Panc1 (cell line): ENCODE measurements around the gene NPAS3. TPM values are rescaled to one million over a fixed set of nuclear protein-coding genes. Genes with fewer than 3 reads are reported as not detected.

Experiments
- ATAC-seq: fragments of 200-7000 bp; cut with Tn5 transposase; 2 replicates; pipeline ENCODE4 v1.9.1; 2020; ENCODE audit warnings: mild to moderate bottlenecking, moderate library complexity
- BruUV-seq: library from RNA; stranded (reverse); fragments of 400-500 nt; replicated peaks from 2 replicates; lab custom pipeline; 2021; lab: Mats Ljungman, UMichigan
- CTCF ChIA-PET: fragments of 300-600 bp; sonication (Branson Sonifier 250); formaldehyde crosslinking; loops from one replicate; lab custom pipeline; 2022; ENCODE audit warnings: antibody characterized with exemption; lab: Charles Lee
- POLR2A ChIA-PET: fragments of 300-600 bp; sonication (Branson Sonifier 250); formaldehyde crosslinking; loops from one replicate; lab custom pipeline; 2022; ENCODE audit warnings: antibody characterized with exemption; lab: Charles Lee
- DNase-seq: peaks from one replicate; pipeline ENCODE4 v3.0.0-alpha.2; 2010; ENCODE audit warnings: low read depth, low spot score
- H3K27ac ChIP-seq: 2 replicates; pipeline ENCODE4 v1.5.1; 2011; ENCODE audit warnings: mild to moderate bottlenecking, low read length, inconsistent platforms
- H3K27me3 ChIP-seq: fragments of 200-500 bp; sonication (Bioruptor generic); 2 replicates; pipeline ENCODE4 v1.6.0; 2014; ENCODE audit warnings: low read length, inconsistent platforms; ENCODE audit not compliant: control insufficient read depth, insufficient read depth
- H3K36me3 ChIP-seq: fragments of 200-500 bp; sonication (Bioruptor generic); 2 replicates; pipeline ENCODE4 v1.5.1; 2014; ENCODE audit warnings: inconsistent platforms, mild to moderate bottlenecking, low read length, moderate library complexity; ENCODE audit not compliant: control insufficient read depth, insufficient read depth
- H3K4me1 ChIP-seq: 2 replicates; pipeline ENCODE4 v1.5.1; 2011; ENCODE audit warnings: inconsistent platforms, mild to moderate bottlenecking, low read length, moderate library complexity; ENCODE audit not compliant: control insufficient read depth, insufficient read depth
- H3K4me3 ChIP-seq, 2 experiments: 2 replicates each; pipeline ENCODE4 v1.5.1; 2011 to 2012; ENCODE audit warnings: low read depth in 2 of 2, low read length in 2 of 2, mild to moderate bottlenecking in 2 of 2, inconsistent platforms in 1 of 2, moderate library complexity in 1 of 2
- H3K9me3 ChIP-seq: fragments of 200-500 bp; sonication (Bioruptor generic); 2 replicates; pipeline ENCODE4 v1.5.1; 2014; ENCODE audit warnings: low read depth, mild to moderate bottlenecking, inconsistent platforms, low read length, moderate library complexity; ENCODE audit not compliant: control insufficient read depth, insufficient read depth
- CTCF ChIP-seq: fragments of 450-650 bp; IDR thresholded peaks from 2 replicates; pipeline ENCODE4 v1.5.1; 2017; ENCODE audit warnings: mild to moderate bottlenecking
- POLR2AphosphoS5 ChIP-seq: IDR thresholded peaks from 2 replicates; pipeline ENCODE4 v1.6.1; 2012; ENCODE audit warnings: mild to moderate bottlenecking, low read depth, low read length, moderate library complexity
- REST ChIP-seq, 2 experiments: IDR thresholded peaks; 2 replicates each; pipeline ENCODE4 v1.6.1; 2011 to 2012; ENCODE audit warnings: low read depth in 2 of 2, control low read depth in 1 of 2, low read length in 1 of 2, mild to moderate bottlenecking in 1 of 2, moderate library complexity in 1 of 2; ENCODE audit not compliant: insufficient read depth in 1 of 2
- SIN3A ChIP-seq: IDR thresholded peaks from 2 replicates; pipeline ENCODE4 v1.6.1; 2012; ENCODE audit warnings: low read depth, mild to moderate bottlenecking, low read length, moderate library complexity, borderline replicate concordance; ENCODE audit not compliant: insufficient read depth
- TCF7L2 ChIP-seq: IDR thresholded peaks from 2 replicates; pipeline ENCODE4 v1.6.1; 2011; ENCODE audit warnings: mild to moderate bottlenecking, low read depth, low read length, inconsistent platforms
- in situ Hi-C: cut with HindIII; loops from 2 replicates; pipeline ENCODE4 v1.10.0; 2016; ENCODE audit warnings: low sequenced_read_pairs, low pct_unique_long_range_greater_than_20kb
- intact Hi-C: fragments of 100-400 bp; cut with micrococcal nuclease; formaldehyde crosslinking; loops from one replicate; pipeline ENCODE4 v1.10.0; 2022; ENCODE audit not compliant: unreplicated experiment
- total RNA-seq: library from RNA; stranded (reverse); gene quantifications from one replicate; pipeline ENCODE4 v1.2.1, GENCODE V29; 2021; ENCODE audit not compliant: unreplicated experiment

The NPAS3 gene
- total RNA-seq, 1 experiment from 2014 or later: 0.23 TPM

GRCh38 chr14:33433396-33433795, 494.7 kb downstream of the NPAS3 start:
- no peaks in the 10 kb centered on the region for H3K4me1 ChIP-seq
- no peak overlapping the region for H3K4me3 ChIP-seq
- TF ChIP-seq REST (IDR thresholded peaks at IDR 0.05; ENCODE audit: insufficient read depth in 1 of 2, low read depth in 2 of 2, low read length in 1 of 2): no peak
- no peaks in the 10 kb centered on the region for H3K27me3 ChIP-seq
- ATAC-seq: no peak
- no peak for DNase-seq
- POLR2A ChIA-PET: no interaction called here
- CTCF ChIA-PET: no interaction called here
- BruUV-seq: no TSS peak
- intact Hi-C loops: loop anchor here (5.0 kb wide), 1 partner anchor 856 kb away; no protein-coding TSS in a partner anchor
- H3K36me3 ChIP-seq: no peaks in the 10 kb centered on the region
- no peaks in the 10 kb centered on the region for H3K9me3 ChIP-seq
- in situ Hi-C loops: no loop called here
- no peak overlapping the region for H3K27ac ChIP-seq

GRCh38 chr14:33435911-33436689, 497.4 kb downstream of the NPAS3 start:
- no TSS peak for BruUV-seq
- DNase-seq: no peak
- no peaks in the 10 kb centered on the region for H3K4me1 ChIP-seq
- POLR2A ChIA-PET: no interaction called here
- intact Hi-C loops (no loop called here), in situ Hi-C loops (no loop called here)
- H3K4me3 ChIP-seq: no peak overlapping the region
- CTCF ChIA-PET: no interaction called here
- H3K36me3 ChIP-seq: no peaks in the 10 kb centered on the region
- H3K27ac ChIP-seq: no peak overlapping the region
- TF ChIP-seq REST (IDR thresholded peaks at IDR 0.05; ENCODE audit: insufficient read depth in 1 of 2, low read depth in 2 of 2, low read length in 1 of 2): no peak
- TF ChIP-seq POLR2AphosphoS5: no peak
- no peak for TF ChIP-seq SIN3A
- TF ChIP-seq CTCF: no peak
- no peak for TF ChIP-seq TCF7L2
- no peaks in the 10 kb centered on the region for H3K9me3 ChIP-seq
- no peaks in the 10 kb centered on the region for H3K27me3 ChIP-seq
- ATAC-seq: no peak
